ENCODE data around the gene KRTAP4-9. TPM values are rescaled to one million over a fixed set of nuclear protein-coding genes. Genes with fewer than 3 reads are reported as not detected.

KRTAP4-9 gene
- total and polyA plus RNA-seq, 4 donors = not detected

DNA sequence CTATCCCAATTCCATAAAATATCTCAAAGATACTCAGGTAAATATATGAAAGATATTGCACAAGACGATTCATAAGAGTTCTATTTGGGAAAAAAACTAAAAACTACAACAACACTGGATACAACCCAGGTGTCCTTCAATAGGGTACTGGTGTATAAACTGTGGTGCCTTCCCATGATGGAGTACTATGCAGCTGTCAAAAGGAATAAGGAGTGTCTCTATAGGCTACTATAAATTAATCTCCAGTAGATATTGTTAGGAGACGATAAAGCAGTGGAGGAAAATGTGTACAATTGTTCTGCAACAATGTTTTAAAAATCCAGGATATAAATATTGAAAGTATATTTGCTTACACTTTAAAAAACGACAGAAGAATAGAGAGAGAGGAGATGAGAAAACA lies 21.2 kb downstream of the KRTAP4-9 start:
- WGBS, 2 donors = 81 to 89% methylated on average over 3 of the region's 3 CpGs
- H3K27me3 ChIP-seq (ENCODE audit: control insufficient read depth in 3 of 3, insufficient read depth in 3 of 3, low read length in 2 of 3) = no peaks in the 10 kb centered on the region
- no peak for DNase-seq
- TF ChIP-seq, protein P1, sequence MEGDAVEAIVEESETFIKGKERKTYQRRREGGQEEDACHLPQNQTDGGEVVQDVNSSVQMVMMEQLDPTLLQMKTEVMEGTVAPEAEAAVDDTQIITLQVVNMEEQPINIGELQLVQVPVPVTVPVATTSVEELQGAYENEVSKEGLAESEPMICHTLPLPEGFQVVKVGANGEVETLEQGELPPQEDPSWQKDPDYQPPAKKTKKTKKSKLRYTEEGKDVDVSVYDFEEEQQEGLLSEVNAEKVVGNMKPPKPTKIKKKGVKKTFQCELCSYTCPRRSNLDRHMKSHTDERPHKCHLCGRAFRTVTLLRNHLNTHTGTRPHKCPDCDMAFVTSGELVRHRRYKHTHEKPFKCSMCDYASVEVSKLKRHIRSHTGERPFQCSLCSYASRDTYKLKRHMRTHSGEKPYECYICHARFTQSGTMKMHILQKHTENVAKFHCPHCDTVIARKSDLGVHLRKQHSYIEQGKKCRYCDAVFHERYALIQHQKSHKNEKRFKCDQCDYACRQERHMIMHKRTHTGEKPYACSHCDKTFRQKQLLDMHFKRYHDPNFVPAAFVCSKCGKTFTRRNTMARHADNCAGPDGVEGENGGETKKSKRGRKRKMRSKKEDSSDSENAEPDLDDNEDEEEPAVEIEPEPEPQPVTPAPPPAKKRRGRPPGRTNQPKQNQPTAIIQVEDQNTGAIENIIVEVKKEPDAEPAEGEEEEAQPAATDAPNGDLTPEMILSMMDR (IDR thresholded peaks at IDR 0.05; ENCODE audit: control extremely low read depth, extremely low read depth) = no peak
- no peak overlapping the region for H3K27ac ChIP-seq (ENCODE audit: low read depth in 1 of 2, low read length in 1 of 2)
- H3K9ac ChIP-seq (ENCODE audit: insufficient read depth in 1 of 2, low read length in 2 of 2) = no peak overlapping the region
- H3K4me3 ChIP-seq = no peak overlapping the region
- H3K36me3 ChIP-seq (ENCODE audit: control insufficient read depth in 4 of 4, insufficient read depth in 4 of 4, low read length in 4 of 4) = no peaks in the 10 kb centered on the region
- H3K4me1 ChIP-seq (ENCODE audit: control insufficient read depth in 5 of 5, insufficient read depth in 5 of 5, low read length in 5 of 5) = no peaks in the 10 kb centered on the region
- no peak for ATAC-seq (ENCODE audit: insufficient read depth, low FRiP score)
- peaks cover 0 to 3% (median 0%) of the 10 kb centered on the region in 4 donors for H3K9me3 ChIP-seq (ENCODE audit: control insufficient read depth in 4 of 4, insufficient read depth in 3 of 4, low read length in 3 of 4)

DNA sequence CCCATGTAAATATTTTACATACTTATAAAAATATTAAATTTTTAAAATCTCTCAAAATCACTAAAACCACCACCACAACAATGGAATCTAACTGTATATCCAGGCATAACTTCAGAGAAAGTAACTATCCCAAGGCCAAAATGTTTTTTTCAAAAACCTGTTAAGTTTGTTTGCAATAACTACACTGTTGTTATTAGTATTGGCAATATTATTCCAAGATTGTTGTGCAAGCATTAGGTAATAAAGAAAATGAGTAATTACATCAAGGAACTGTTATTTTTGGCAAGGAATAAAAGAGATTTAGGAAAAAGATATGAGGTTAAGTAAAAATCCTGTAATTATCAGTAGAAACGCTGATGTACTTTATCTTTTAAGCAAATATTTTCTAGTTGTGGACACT lies 22.2 kb downstream of the KRTAP4-9 start:
- H3K9ac ChIP-seq (ENCODE audit: insufficient read depth in 1 of 2, low read length in 2 of 2) = no peak overlapping the region
- 67 to 83% methylated on average over 1 of the region's 1 CpG for WGBS, 2 donors
- peaks cover 0 to under 1% (median 0%) of the 10 kb centered on the region in 4 donors for H3K9me3 ChIP-seq (ENCODE audit: control insufficient read depth in 4 of 4, insufficient read depth in 3 of 4, low read length in 3 of 4)
- H3K27ac ChIP-seq (ENCODE audit: low read depth in 1 of 2, low read length in 1 of 2) = no peak overlapping the region
- no peaks in the 10 kb centered on the region for H3K36me3 ChIP-seq (ENCODE audit: control insufficient read depth in 4 of 4, insufficient read depth in 4 of 4, low read length in 4 of 4)
- ATAC-seq (ENCODE audit: insufficient read depth, low FRiP score) (no peak), DNase-seq (no peak)
- no peaks in the 10 kb centered on the region for H3K4me1 ChIP-seq (ENCODE audit: control insufficient read depth in 5 of 5, insufficient read depth in 5 of 5, low read length in 5 of 5)
- no peak overlapping the region for H3K4me3 ChIP-seq
- H3K27me3 ChIP-seq (ENCODE audit: control insufficient read depth in 3 of 3, insufficient read depth in 3 of 3, low read length in 2 of 3) = no peaks in the 10 kb centered on the region
- TF ChIP-seq, protein P1 (IDR thresholded peaks at IDR 0.05; ENCODE audit: control extremely low read depth, extremely low read depth) = no peak

DNA sequence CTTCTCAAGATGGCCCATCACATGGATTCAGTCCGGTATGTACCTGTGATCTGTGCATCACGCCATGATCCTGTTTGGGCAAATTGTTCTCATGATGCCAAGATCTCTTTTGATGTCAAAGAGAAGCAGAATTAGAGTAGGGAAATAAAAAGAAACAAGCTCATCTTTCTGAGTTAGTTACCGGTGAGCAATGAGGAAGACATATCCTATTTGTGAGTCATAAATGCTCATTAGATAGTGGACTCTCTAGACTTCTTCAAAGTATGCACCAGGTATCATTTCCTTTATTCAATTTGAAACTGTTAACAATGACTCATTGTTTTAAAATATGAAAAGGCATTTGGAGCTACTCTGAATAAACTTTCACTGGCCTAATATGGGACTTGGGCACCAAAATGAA lies 26.8 kb downstream of the KRTAP4-9 start:
- ATAC-seq (ENCODE audit: insufficient read depth, low FRiP score) = no peak
- DNase-seq = no peak
- WGBS, 2 donors = 82 to 89% methylated on average over 3 of the region's 3 CpGs
- Histone ChIP-seq H3K27ac (ENCODE audit: low read depth in 1 of 2, low read length in 1 of 2) (no peak overlapping the region), H3K4me1 (ENCODE audit: control insufficient read depth in 5 of 5, insufficient read depth in 5 of 5, low read length in 5 of 5) (no peaks in the 10 kb centered on the region), H3K4me3 (no peak overlapping the region), H3K36me3 (ENCODE audit: control insufficient read depth in 4 of 4, insufficient read depth in 4 of 4, low read length in 4 of 4) (no peaks in the 10 kb centered on the region), H3K9me3 (ENCODE audit: control insufficient read depth in 4 of 4, insufficient read depth in 3 of 4, low read length in 3 of 4) (no peaks in the 10 kb centered on the region), H3K27me3 (ENCODE audit: control insufficient read depth in 3 of 3, insufficient read depth in 3 of 3, low read length in 2 of 3) (no peaks in the 10 kb centered on the region), H3K9ac (ENCODE audit: insufficient read depth in 1 of 2, low read length in 2 of 2) (no peak overlapping the region)
- TF ChIP-seq, protein P1 (IDR thresholded peaks at IDR 0.05; ENCODE audit: control extremely low read depth, extremely low read depth) = no peak
